Measurements from ENCODE around the gene KLLN. TPM values are rescaled to one million over a fixed set of nuclear protein-coding genes. Genes with fewer than 3 reads are reported as not detected.
A peak's percentile ranks its signal among the peaks of the same experiment; 100 is the strongest.

KLLN gene
- total and polyA plus RNA-seq, 9 of the 15 experiments (the other 6 are each of a cell fraction or from before 2014, with no cell fraction given): 0.07 to 0.40 (median 0.25) TPM

GRCh38 chr10:87817609-87818504, 45.5 kb downstream of the KLLN start, which contains the start of gene ATAD1 (continued):
- TF ChIP-seq RB1 (IDR thresholded peaks at IDR 0.05; ENCODE audit: low read depth) (no peak), ASH1L (IDR thresholded peaks at IDR 0.05; ENCODE audit: borderline replicate concordance, low read depth, partially characterized antibody) (no peak), CCAR2 (IDR thresholded peaks at IDR 0.05; ENCODE audit: low read depth, low read length) (no peak), ZNF232 (CRISPR knock-in tag; IDR thresholded peaks at IDR 0.05) (no peak), ARID3A (IDR thresholded peaks at IDR 0.05; ENCODE audit: borderline replicate concordance, low read depth, low read length) (no peak), ZNF197 (CRISPR knock-in tag; IDR thresholded peaks at IDR 0.05; ENCODE audit: low read depth) (0 out of 2 replicates have a peak, but pooled peaks have one; percentile 33), ZNF3 (CRISPR knock-in tag; IDR thresholded peaks at IDR 0.05) (no peak), CGGBP1 (CRISPR knock-in tag; IDR thresholded peaks at IDR 0.05) (no peak), GTF3C2 (IDR thresholded peaks at IDR 0.05; ENCODE audit: borderline replicate concordance, extremely low read depth, insufficient read length) (no peak), SAFB2 (IDR thresholded peaks at IDR 0.05; ENCODE audit: borderline replicate concordance, low read depth, low read length, severe bottlenecking) (no peak), RBM39 (optimal IDR thresholded peaks at IDR 0.05; ENCODE audit: low read depth, low read length) (no peak), PCBP2 (IDR thresholded peaks at IDR 0.05; ENCODE audit: low read depth, low read length, poor library complexity, severe bottlenecking) (no peak), PHF8 (IDR thresholded peaks at IDR 0.05; ENCODE audit: borderline replicate concordance, low read length) (peak; percentile 86), ZNF124 (CRISPR knock-in tag; IDR thresholded peaks at IDR 0.05) (no peak), BRD9 (IDR thresholded peaks at IDR 0.05; ENCODE audit: low read depth, partially characterized antibody) (no peak), NCOA1 (IDR thresholded peaks at IDR 0.05; ENCODE audit: low read depth) (no peak), CHD4 (IDR thresholded peaks at IDR 0.05; ENCODE audit: insufficient read depth, insufficient replicate concordance, low read depth, low read length, poor library complexity, severe bottlenecking) (no peak), ID3 (CRISPR knock-in tag; IDR thresholded peaks at IDR 0.05) (no peak), ID3 (tag; IDR thresholded peaks at IDR 0.05) (no peak), GABPA (tag; conservative IDR thresholded peaks at IDR 0.05; ENCODE audit: low read depth) (peak; percentile 94)
